HepG2 (cell line): ENCODE measurements around the gene ASB16. TPM values are rescaled to one million over a fixed set of nuclear protein-coding genes. Genes with fewer than 3 reads are reported as not detected.

Source experiments
- AHDC1 ChIP-seq: sonication (generic); formaldehyde crosslinking; IDR thresholded peaks from 2 replicates; pipeline ENCODE4 v1.5.1; 2020; ENCODE audit warnings: mild to moderate bottlenecking, missing genetic modification reagents, borderline replicate concordance
- ARID3A ChIP-seq: IDR thresholded peaks from 2 replicates; pipeline ENCODE4 v1.6.1; 2012; ENCODE audit warnings: low read depth, low read length, improper control_type of control experiment
- BORCS8-MEF2B ChIP-seq: sonication (generic); formaldehyde crosslinking; IDR thresholded peaks from 2 replicates; pipeline ENCODE4 v1.8.0; 2022; ENCODE audit warnings: mild to moderate bottlenecking, missing genetic modification reagents
- HBP1 ChIP-seq: IDR thresholded peaks from 2 replicates; pipeline ENCODE4 v1.6.1; 2016; ENCODE audit warnings: low read depth, control low read depth
- HDAC1 ChIP-seq: sonication (generic); formaldehyde crosslinking; IDR thresholded peaks from 2 replicates; pipeline ENCODE4 v1.5.1; 2020; ENCODE audit warnings: mild to moderate bottlenecking, missing genetic modification reagents
- HNF1B ChIP-seq: sonication (generic); formaldehyde crosslinking; IDR thresholded peaks from 2 replicates; pipeline ENCODE4 v1.5.1; 2020; ENCODE audit warnings: mild to moderate bottlenecking, moderate library complexity, missing genetic modification reagents
- HNF4A ChIP-seq: sonication (generic); formaldehyde crosslinking; IDR thresholded peaks from 2 replicates; pipeline ENCODE4 v1.4.0; 2020; ENCODE audit warnings: missing genetic modification reagents
- HNRNPL ChIP-seq: fragments of 200-400 bp; formaldehyde crosslinking; IDR thresholded peaks from 2 replicates; pipeline ENCODE4 v1.6.1; 2017; ENCODE audit warnings: mild to moderate bottlenecking, low read depth, low read length
- TEAD3 ChIP-seq: optimal IDR thresholded peaks from 2 replicates; pipeline ENCODE3; 2016; ENCODE audit warnings: borderline replicate concordance
- polyA plus RNA-seq, 8 experiments: library from polyadenylated mRNA; depleted of rRNA in 3 of 8; stranded (reverse) in 7 of 8; unstranded in 1 of 8; fragments of >200 nt; fragmentation: Illumina TruSeq in 4 of 8; extraction: Trizol in 4 of 8; gene quantifications; 2 replicates each; pipeline versions ENCODE4 v1.2.1 to v1.2.3, GENCODE V29; 2011 to 2016; ENCODE audit warnings: low read depth in 4 of 8, missing spikeins in 1 of 8, mixed read lengths in 1 of 8; ENCODE audit not compliant: insufficient read depth in 1 of 8
- total RNA-seq, 5 experiments: library from RNA; depleted of rRNA; stranded (reverse); fragments of >200 nt; fragmentation: Illumina TruSeq; extraction: Trizol; gene quantifications; 2 replicates each; pipeline ENCODE4 v1.2.3, GENCODE V29; 2016; ENCODE audit warnings: low read depth in 1 of 5
- TF ChIP-seq, protein P1 (sequence below): IDR thresholded peaks from 2 replicates; pipeline ENCODE4 v1.6.1; 2016; ENCODE audit warnings: mild to moderate bottlenecking
- TF ChIP-seq, protein P2 (sequence below): sonication (generic); formaldehyde crosslinking; IDR thresholded peaks from 2 replicates; pipeline ENCODE4 v1.8.1; 2023; ENCODE audit warnings: mild to moderate bottlenecking, missing genetic modification reagents

Gene ASB16
- total and polyA plus RNA-seq, 2 of the 13 experiments (the other 11 are each of a cell fraction or from before 2014, with no cell fraction given), result 0.07 TPM; not detected in 1

DNA sequence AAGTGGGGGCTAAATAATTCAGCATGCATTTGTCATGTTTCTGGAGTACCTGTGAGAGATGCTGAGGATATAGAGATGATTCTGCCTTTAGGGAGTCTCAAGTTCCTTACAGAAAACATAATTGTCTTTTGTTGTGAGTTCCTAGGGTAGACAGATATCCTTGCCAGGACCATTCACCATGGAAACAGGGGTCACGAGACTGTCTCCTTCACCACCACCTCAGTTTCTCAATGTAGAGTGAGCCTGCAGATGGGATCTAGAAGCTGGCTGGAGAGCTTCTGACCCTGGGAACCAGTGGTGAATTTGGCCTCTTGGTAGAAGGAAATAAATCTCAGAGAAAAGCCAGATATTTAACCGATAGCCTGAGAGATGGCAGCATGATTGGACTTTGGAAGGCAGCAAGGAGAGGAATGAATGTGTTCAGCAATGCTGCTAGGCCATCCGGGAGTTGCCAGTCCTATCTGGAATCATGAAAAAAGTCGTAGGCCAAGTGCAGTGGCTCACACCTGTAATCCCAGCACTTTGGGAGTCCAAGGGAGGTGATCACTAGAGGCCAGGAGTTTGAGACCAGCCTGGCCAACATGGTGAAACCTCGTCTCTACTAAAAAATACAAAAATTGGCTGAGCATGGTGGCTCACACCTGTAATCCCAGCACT is 39.7 kb upstream of the ASB16 start (continued):
- TF ChIP-seq AHDC1 (CRISPR knock-in tag), result peak; percentile 51; the same call in 1 of the 2 replicates
- TF ChIP-seq HNRNPL, result no peak
- TF ChIP-seq, protein P1, sequence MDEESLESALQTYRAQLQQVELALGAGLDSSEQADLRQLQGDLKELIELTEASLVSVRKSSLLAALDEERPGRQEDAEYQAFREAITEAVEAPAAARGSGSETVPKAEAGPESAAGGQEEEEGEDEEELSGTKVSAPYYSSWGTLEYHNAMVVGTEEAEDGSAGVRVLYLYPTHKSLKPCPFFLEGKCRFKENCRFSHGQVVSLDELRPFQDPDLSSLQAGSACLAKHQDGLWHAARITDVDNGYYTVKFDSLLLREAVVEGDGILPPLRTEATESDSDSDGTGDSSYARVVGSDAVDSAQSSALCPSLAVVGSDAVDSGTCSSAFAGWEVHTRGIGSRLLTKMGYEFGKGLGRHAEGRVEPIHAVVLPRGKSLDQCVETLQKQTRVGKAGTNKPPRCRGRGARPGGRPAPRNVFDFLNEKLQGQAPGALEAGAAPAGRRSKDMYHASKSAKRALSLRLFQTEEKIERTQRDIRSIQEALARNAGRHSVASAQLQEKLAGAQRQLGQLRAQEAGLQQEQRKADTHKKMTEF, result peak; percentile 46; the same call in 1 of the 2 replicates
- TF ChIP-seq HBP1 (CRISPR knock-in tag), result 0 out of 2 replicates have a peak, but pooled peaks have one; percentile 63
- TF ChIP-seq HNF1B (CRISPR knock-in tag), result 0 out of 2 replicates have a peak, but pooled peaks have one; percentile 19
- TF ChIP-seq ARID3A, result peak; percentile 58; the same call in 1 of the 2 replicates
- peak; percentile 80 for TF ChIP-seq HNF4A
- TF ChIP-seq, protein P2, sequence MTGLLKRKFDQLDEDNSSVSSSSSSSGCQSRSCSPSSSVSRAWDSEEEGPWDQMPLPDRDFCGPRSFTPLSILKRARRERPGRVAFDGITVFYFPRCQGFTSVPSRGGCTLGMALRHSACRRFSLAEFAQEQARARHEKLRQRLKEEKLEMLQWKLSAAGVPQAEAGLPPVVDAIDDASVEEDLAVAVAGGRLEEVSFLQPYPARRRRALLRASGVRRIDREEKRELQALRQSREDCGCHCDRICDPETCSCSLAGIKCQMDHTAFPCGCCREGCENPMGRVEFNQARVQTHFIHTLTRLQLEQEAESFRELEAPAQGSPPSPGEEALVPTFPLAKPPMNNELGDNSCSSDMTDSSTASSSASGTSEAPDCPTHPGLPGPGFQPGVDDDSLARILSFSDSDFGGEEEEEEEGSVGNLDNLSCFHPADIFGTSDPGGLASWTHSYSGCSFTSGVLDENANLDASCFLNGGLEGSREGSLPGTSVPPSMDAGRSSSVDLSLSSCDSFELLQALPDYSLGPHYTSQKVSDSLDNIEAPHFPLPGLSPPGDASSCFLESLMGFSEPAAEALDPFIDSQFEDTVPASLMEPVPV (CRISPR knock-in tag), result no peak
- TF ChIP-seq BORCS8-MEF2B, result 0 out of 2 replicates have a peak, but pooled peaks have one; percentile 35
- TF ChIP-seq TEAD3 (CRISPR knock-in tag), result peak; percentile 53
- TF ChIP-seq HDAC1, result peak; percentile 38; the same call in 1 of the 2 replicates
